ENCODE data around the gene MAD1L1. TPM values are rescaled to one million over a fixed set of nuclear protein-coding genes. Genes with fewer than 3 reads are reported as not detected.
"Not testable (repeated sequence)": the region's sequence is repeated elsewhere in the genome, so short reads cannot be mapped to it uniquely, and the experiment has no call there.

The MAD1L1 gene
- total and polyA plus RNA-seq, 5 donors from 2014 or later = 225 to 380 (median 300) TPM

DNA sequence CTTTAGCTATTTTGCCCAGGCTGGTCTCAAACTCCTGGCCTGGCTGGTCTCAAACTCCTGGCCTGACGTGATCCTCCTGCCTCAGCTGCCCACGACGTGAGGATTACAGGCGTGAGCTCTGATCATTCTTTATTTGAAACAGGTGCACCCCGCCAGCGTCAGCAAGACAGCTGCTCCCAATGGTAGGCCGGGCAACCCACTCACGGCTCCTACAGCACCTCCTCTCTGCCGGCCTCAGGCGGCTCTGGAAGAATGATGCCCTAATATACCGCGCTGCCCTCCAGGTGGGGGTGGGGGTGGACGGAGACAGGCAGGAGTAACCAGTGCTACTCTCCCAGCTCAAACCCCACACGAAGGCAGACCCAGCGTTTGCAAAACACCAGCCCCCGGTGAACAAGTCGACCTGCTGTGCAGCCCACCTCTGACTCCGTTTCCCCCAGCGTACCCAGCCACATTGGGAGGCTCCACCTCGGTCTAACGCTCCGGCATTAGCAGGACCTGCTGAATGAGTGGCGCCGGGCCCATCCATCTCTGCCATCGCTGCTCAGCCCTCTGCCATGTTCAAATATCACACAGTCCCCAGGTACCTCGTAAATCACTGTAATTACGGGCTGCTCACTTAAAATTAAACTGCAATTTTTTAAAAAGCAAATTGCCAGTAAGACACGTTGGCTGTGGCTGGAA, 414.0 kb downstream of the MAD1L1 start:
- no peak for ATAC-seq (ENCODE audit: low read depth in 2 of 2)
- Histone ChIP-seq H3K27me3 (ENCODE audit: control insufficient read depth, insufficient read depth, low read length) (no peaks in the 10 kb centered on the region), H3K4me3 (ENCODE audit: low read depth, low read length) (no peak overlapping the region), H3K9me3 (ENCODE audit: control insufficient read depth in 2 of 2, low read length in 2 of 2) (no peaks in the 10 kb centered on the region), H3K36me3 (ENCODE audit: control insufficient read depth, insufficient read depth, low read length) (peaks cover 5% of the 10 kb centered on the region), H3K27ac (ENCODE audit: insufficient read depth, low read length, poor library complexity, severe bottlenecking) (no peak overlapping the region), H3K4me1 (ENCODE audit: control insufficient read depth, insufficient read depth, low read length, poor library complexity, severe bottlenecking) (no peaks in the 10 kb centered on the region)
- H3K27ac Mint-ChIP-seq = peak overlapping the region in 1 of 3 donors; percentile 83
- no peaks in the 10 kb centered on the region for H3K9me3 Mint-ChIP-seq
- H3K36me3 Mint-ChIP-seq = no peaks in the 10 kb centered on the region
- DNase-seq = no peak
- peaks cover 6 to 52% (median 24%) of the 10 kb centered on the region in 4 donors for H3K4me1 Mint-ChIP-seq
- no peaks in the 10 kb centered on the region for H3K27me3 Mint-ChIP-seq
- H3K4me3 Mint-ChIP-seq = peak overlapping the region in 2 of 4 donors; percentile 5 to 48

GRCh38 chr7:1817061-1817712, 415.6 kb downstream of the MAD1L1 start:
- Histone ChIP-seq H3K27me3 (ENCODE audit: control insufficient read depth, insufficient read depth, low read length) (no peaks in the 10 kb centered on the region), H3K4me1 (ENCODE audit: control insufficient read depth, insufficient read depth, low read length, poor library complexity, severe bottlenecking) (no peaks in the 10 kb centered on the region), H3K9me3 (ENCODE audit: control insufficient read depth in 2 of 2, low read length in 2 of 2) (no peaks in the 10 kb centered on the region), H3K4me3 (ENCODE audit: low read depth, low read length) (no peak overlapping the region), H3K27ac (ENCODE audit: insufficient read depth, low read length, poor library complexity, severe bottlenecking) (no peak overlapping the region), H3K36me3 (ENCODE audit: control insufficient read depth, insufficient read depth, low read length) (peaks cover 5% of the 10 kb centered on the region)
- DNase-seq (no peak), ATAC-seq (ENCODE audit: low read depth in 2 of 2) (no peak)
- no peak overlapping the region for H3K4me3 Mint-ChIP-seq
- H3K4me1 Mint-ChIP-seq = peaks cover 0 to 41% (median 15%) of the 10 kb centered on the region in 4 donors
- H3K27me3 Mint-ChIP-seq = no peaks in the 10 kb centered on the region
- H3K27ac Mint-ChIP-seq = peak overlapping the region in 1 of 3 donors; percentile 26
- H3K9me3 Mint-ChIP-seq = no peaks in the 10 kb centered on the region
- H3K36me3 Mint-ChIP-seq = no peaks in the 10 kb centered on the region

DNA sequence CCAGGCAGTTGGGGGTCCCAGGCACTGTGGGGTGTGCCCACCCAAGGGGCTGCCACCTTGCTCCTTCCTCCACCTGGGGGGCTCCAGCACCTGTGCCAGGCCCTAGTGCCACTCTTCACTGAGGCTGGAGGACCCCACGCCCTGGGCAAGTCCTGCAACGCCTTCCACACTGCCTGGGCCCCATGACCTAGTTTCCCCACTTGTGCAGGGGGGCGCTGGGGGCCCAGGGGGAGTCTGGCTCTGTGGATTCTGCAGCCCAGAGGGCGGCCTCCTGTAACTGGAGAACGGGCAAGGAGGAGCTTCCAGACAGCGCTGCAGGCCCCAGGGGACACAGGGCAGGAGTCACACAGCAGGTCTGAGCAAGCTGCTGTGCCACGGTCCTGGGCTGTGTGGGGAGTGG, 416.3 kb downstream of the MAD1L1 start:
- H3K9me3 Mint-ChIP-seq; ATAC-seq (ENCODE audit: low read depth in 2 of 2); H3K27ac ChIP-seq (ENCODE audit: insufficient read depth, low read length, poor library complexity, severe bottlenecking); H3K27me3 Mint-ChIP-seq; H3K9me3 ChIP-seq (ENCODE audit: control insufficient read depth in 2 of 2, low read length in 2 of 2); H3K27me3 ChIP-seq (ENCODE audit: control insufficient read depth, insufficient read depth, low read length); H3K4me1 ChIP-seq (ENCODE audit: control insufficient read depth, insufficient read depth, low read length, poor library complexity, severe bottlenecking); H3K27ac Mint-ChIP-seq; DNase-seq; H3K36me3 ChIP-seq (ENCODE audit: control insufficient read depth, insufficient read depth, low read length); H3K36me3 Mint-ChIP-seq; H3K4me3 ChIP-seq (ENCODE audit: low read depth, low read length): not testable (repeated sequence)
- peaks cover 0 to 34% (median 13%) of the 10 kb centered on the region in 4 donors for H3K4me1 Mint-ChIP-seq
- H3K4me3 Mint-ChIP-seq = peak overlapping the region in 1 of 4 donors; percentile 27

DNA sequence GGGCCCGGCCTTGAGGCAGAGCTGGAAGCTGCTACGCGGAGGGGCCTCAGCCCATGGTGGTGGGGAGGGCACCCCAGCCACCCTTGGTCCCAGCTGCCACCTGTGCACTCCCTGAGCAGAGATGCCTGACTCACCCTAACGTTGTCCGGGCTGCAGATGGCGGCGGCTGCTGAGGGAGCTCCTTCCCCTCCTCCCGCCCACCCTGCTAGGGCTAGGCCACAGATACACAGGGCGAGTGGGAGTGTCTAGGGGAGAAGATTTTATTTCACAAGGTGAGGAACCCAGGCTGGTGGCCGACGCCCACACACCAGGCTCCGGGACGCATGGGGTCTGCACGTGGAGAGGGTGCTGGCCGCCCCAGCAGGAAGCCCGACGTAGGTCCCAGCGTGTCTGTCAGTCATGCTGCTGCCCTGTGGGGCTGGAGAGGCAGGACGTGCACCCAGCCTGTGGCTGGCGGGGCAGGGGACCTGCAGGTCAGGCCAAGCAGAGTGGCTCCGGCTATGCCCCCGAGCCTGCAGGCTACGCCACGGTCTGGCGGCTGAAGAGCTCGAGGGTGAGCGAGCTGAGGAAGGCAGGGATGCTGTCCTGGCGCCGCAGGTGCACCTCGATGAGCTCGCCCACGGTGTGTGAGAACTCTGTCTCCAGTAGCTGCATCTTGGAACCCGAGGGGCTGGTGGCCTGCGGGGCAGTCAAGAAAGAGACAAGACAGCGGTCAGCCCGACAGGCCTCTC, 417.0 kb downstream of the MAD1L1 start:
- H3K27me3 ChIP-seq (ENCODE audit: control insufficient read depth, insufficient read depth, low read length); H3K4me3 Mint-ChIP-seq; H3K9me3 ChIP-seq (ENCODE audit: control insufficient read depth in 2 of 2, low read length in 2 of 2); H3K4me3 ChIP-seq (ENCODE audit: low read depth, low read length); H3K9me3 Mint-ChIP-seq; H3K27ac Mint-ChIP-seq; H3K4me1 ChIP-seq (ENCODE audit: control insufficient read depth, insufficient read depth, low read length, poor library complexity, severe bottlenecking); H3K27me3 Mint-ChIP-seq; H3K36me3 ChIP-seq (ENCODE audit: control insufficient read depth, insufficient read depth, low read length); ATAC-seq (ENCODE audit: low read depth in 2 of 2); DNase-seq; H3K36me3 Mint-ChIP-seq; H3K27ac ChIP-seq (ENCODE audit: insufficient read depth, low read length, poor library complexity, severe bottlenecking): not testable (repeated sequence)
- H3K4me1 Mint-ChIP-seq = peaks cover 0 to 28% (median 9%) of the 10 kb centered on the region in 4 donors

- Histone ChIP-seq H3K4me1 (ENCODE audit: control insufficient read depth, insufficient read depth, low read length, poor library complexity, severe bottlenecking) (no peaks in the 10 kb centered on the region), H3K27me3 (ENCODE audit: control insufficient read depth, insufficient read depth, low read length) (no peaks in the 10 kb centered on the region), H3K36me3 (ENCODE audit: control insufficient read depth, insufficient read depth, low read length) (peaks cover 5% of the 10 kb centered on the region), H3K27ac (ENCODE audit: insufficient read depth, low read length, poor library complexity, severe bottlenecking) (no peak overlapping the region), H3K9me3 (ENCODE audit: control insufficient read depth in 2 of 2, low read length in 2 of 2) (no peaks in the 10 kb centered on the region), H3K4me3 (ENCODE audit: low read depth, low read length) (no peak overlapping the region)
- DNase-seq (no peak), ATAC-seq (ENCODE audit: low read depth in 2 of 2) (no peak)
- Mint-ChIP-seq H3K4me1 (peaks cover 0 to 21% (median 7%) of the 10 kb centered on the region in 4 donors), H3K27ac (no peak overlapping the region), H3K9me3 (no peaks in the 10 kb centered on the region), H3K36me3 (no peaks in the 10 kb centered on the region), H3K27me3 (no peaks in the 10 kb centered on the region), H3K4me3 (no peak overlapping the region)
Measured at GRCh38 chr7:1815051-1815481, 417.7 kb downstream of the MAD1L1 start.

- no peak overlapping the region for H3K27ac ChIP-seq (ENCODE audit: insufficient read depth, low read length, poor library complexity, severe bottlenecking)
- peaks cover 5% of the 10 kb centered on the region for H3K36me3 ChIP-seq (ENCODE audit: control insufficient read depth, insufficient read depth, low read length)
- Mint-ChIP-seq H3K4me1 (peaks cover 0 to 14% (median 2%) of the 10 kb centered on the region in 4 donors), H3K36me3 (no peaks in the 10 kb centered on the region), H3K4me3 (no peak overlapping the region), H3K9me3 (no peaks in the 10 kb centered on the region), H3K27me3 (no peaks in the 10 kb centered on the region), H3K27ac (no peak overlapping the region)
- no peak for ATAC-seq (ENCODE audit: low read depth in 2 of 2)
- H3K4me3 ChIP-seq (ENCODE audit: low read depth, low read length) = no peak overlapping the region
- no peaks in the 10 kb centered on the region for H3K27me3 ChIP-seq (ENCODE audit: control insufficient read depth, insufficient read depth, low read length)
- no peak for DNase-seq
- no peaks in the 10 kb centered on the region for H3K4me1 ChIP-seq (ENCODE audit: control insufficient read depth, insufficient read depth, low read length, poor library complexity, severe bottlenecking)
- H3K9me3 ChIP-seq (ENCODE audit: control insufficient read depth in 2 of 2, low read length in 2 of 2) = no peaks in the 10 kb centered on the region
Measured at GRCh38 chr7:1814089-1814811, 418.5 kb downstream of the MAD1L1 start.

GRCh38 chr7:1813394-1814088, 419.2 kb downstream of the MAD1L1 start:
- Histone ChIP-seq H3K36me3 (ENCODE audit: control insufficient read depth, insufficient read depth, low read length) (peaks cover 5% of the 10 kb centered on the region), H3K27ac (ENCODE audit: insufficient read depth, low read length, poor library complexity, severe bottlenecking) (no peak overlapping the region), H3K27me3 (ENCODE audit: control insufficient read depth, insufficient read depth, low read length) (no peaks in the 10 kb centered on the region), H3K9me3 (ENCODE audit: control insufficient read depth in 2 of 2, low read length in 2 of 2) (no peaks in the 10 kb centered on the region), H3K4me3 (ENCODE audit: low read depth, low read length) (no peak overlapping the region), H3K4me1 (ENCODE audit: control insufficient read depth, insufficient read depth, low read length, poor library complexity, severe bottlenecking) (no peaks in the 10 kb centered on the region)
- ATAC-seq (ENCODE audit: low read depth in 2 of 2) = no peak
- Mint-ChIP-seq H3K27ac (no peak overlapping the region), H3K4me1 (peaks cover 0 to 7% (median 0%) of the 10 kb centered on the region in 4 donors), H3K9me3 (no peaks in the 10 kb centered on the region), H3K27me3 (no peaks in the 10 kb centered on the region), H3K36me3 (no peaks in the 10 kb centered on the region), H3K4me3 (no peak overlapping the region)
- DNase-seq = no peak
